B cell (primary cell): ENCODE data around the gene ZNF296. TPM values are rescaled to one million over a fixed set of nuclear protein-coding genes. Genes with fewer than 3 reads are reported as not detected.

Experiments
- ATAC-seq: fragments of 200-7000 bp; cut with Tn5 transposase; one replicate; pipeline ENCODE4 v1.10.0; 2021; ENCODE audit warnings: low read depth, mild to moderate bottlenecking, moderate number of reproducible peaks, moderate library complexity
- CTCF ChIA-PET: fragments of 350-600 bp; sonication (Branson Sonifier 250); formaldehyde crosslinking; loops from one replicate; lab custom pipeline; 2021; ENCODE audit warnings: antibody characterized with exemption, inconsistent platforms; lab: Charles Lee
- POLR2A ChIA-PET: fragments of 350-600 bp; sonication (Branson Sonifier 250); formaldehyde crosslinking; loops from one replicate; lab custom pipeline; 2021; ENCODE audit warnings: antibody characterized with exemption; lab: Charles Lee
- DNase-seq: peaks from one replicate; pipeline ENCODE4 v3.0.0; 2013
- H2AFZ ChIP-seq: 2 replicates; pipeline ENCODE4 v1.6.1; 2012; ENCODE audit warnings: mild to moderate bottlenecking, low read depth, low read length; ENCODE audit not compliant: insufficient read depth, poor library complexity, severe bottlenecking
- H3K27ac ChIP-seq, 2 donors: 1 replicate in 1 of 2; 2 replicates in 1 of 2; pipeline ENCODE4 v1.5.1; 2012 to 2013; ENCODE audit warnings: low read length in 2 of 2, mild to moderate bottlenecking in 2 of 2, moderate library complexity in 1 of 2
- H3K27me3 ChIP-seq, 4 experiments: fragments of 200-600 bp in 1 of 4; sonication (generic) in 1 of 4; replicated peaks in 1 of 4; 1 replicate in 2 of 4; 2 replicates in 2 of 4; pipeline versions ENCODE4 v1.6.1 to v1.7.0; 2013 to 2016; ENCODE audit warnings: low read length in 3 of 4, mild to moderate bottlenecking in 2 of 4, mixed read lengths in 1 of 4, moderate library complexity in 1 of 4; ENCODE audit not compliant: insufficient read depth in 4 of 4, control insufficient read depth in 3 of 4; ENCODE audit errors: control extremely low read depth in 1 of 4
- H3K36me3 ChIP-seq, 2 experiments: replicated peaks in 1 of 2; 1 replicate in 1 of 2; 2 replicates in 1 of 2; pipeline versions ENCODE4 v1.6.1 to v1.7.1; 2013; ENCODE audit warnings: low read length in 1 of 2; ENCODE audit not compliant: insufficient read depth in 2 of 2, control insufficient read depth in 1 of 2; ENCODE audit errors: control extremely low read depth in 1 of 2, extremely low read depth in 1 of 2
- H3K4me1 ChIP-seq, 2 donors: fragments of 200-600 bp in 1 of 2; sonication (generic) in 1 of 2; 1 replicate in 1 of 2; 2 replicates in 1 of 2; pipeline versions ENCODE4 v1.5.1 to v1.6.1; 2013 to 2017; ENCODE audit warnings: low read length in 2 of 2; ENCODE audit not compliant: control insufficient read depth in 2 of 2, insufficient read depth in 2 of 2
- H3K4me2 ChIP-seq: replicated peaks from 2 replicates; pipeline ENCODE3; 2012; ENCODE audit warnings: mild to moderate bottlenecking, low read depth, low read length; ENCODE audit not compliant: poor library complexity, severe bottlenecking
- H3K4me3 ChIP-seq, 5 experiments: fragments of 200-600 bp in 1 of 5; sonication (generic) in 1 of 5; 1 replicate in 3 of 5; 2 replicates in 2 of 5; pipeline versions ENCODE4 v1.5.1 to v1.7.0; 2011 to 2016; ENCODE audit warnings: low read length in 4 of 5, mild to moderate bottlenecking in 4 of 5, low read depth in 2 of 5, control low read depth in 1 of 5, moderate library complexity in 1 of 5; ENCODE audit not compliant: insufficient read depth in 1 of 5; ENCODE audit errors: control extremely low read depth in 1 of 5, extremely low read depth in 1 of 5
- H3K79me2 ChIP-seq: fragments of 200-600 bp; sonication (generic); one replicate; pipeline ENCODE4 v1.6.0; 2016; ENCODE audit warnings: low read length; ENCODE audit not compliant: control insufficient read depth, insufficient read depth
- H3K9ac ChIP-seq: fragments of 200-600 bp; sonication (generic); 2 replicates; pipeline ENCODE4 v1.6.1; 2017; ENCODE audit warnings: mild to moderate bottlenecking, low read length, moderate library complexity
- H3K9me3 ChIP-seq, 3 donors: one replicate each; pipeline versions ENCODE4 v1.6.1 to v1.7.1; 2013; ENCODE audit warnings: low read length in 2 of 3; ENCODE audit not compliant: control insufficient read depth in 2 of 3, insufficient read depth in 1 of 3; ENCODE audit errors: control extremely low read depth in 1 of 3
- H4K20me1 ChIP-seq: 2 replicates; pipeline ENCODE4 v1.6.0; 2012; ENCODE audit warnings: mild to moderate bottlenecking, low read length; ENCODE audit not compliant: insufficient read depth, control insufficient read depth, poor library complexity, severe bottlenecking
- H3K27ac Mint-ChIP-seq: one replicate; pipeline ENCODE4 v1.8.0; 2021; ENCODE audit warnings: mixed read lengths
- H3K27me3 Mint-ChIP-seq: one replicate; pipeline ENCODE4 v1.8.0; 2021; ENCODE audit warnings: mixed read lengths
- H3K4me1 Mint-ChIP-seq: one replicate; pipeline ENCODE4 v1.8.0; 2021; ENCODE audit warnings: mixed read lengths
- H3K4me3 Mint-ChIP-seq: one replicate; pipeline ENCODE4 v1.8.0; 2021; ENCODE audit warnings: mixed read lengths
- H3K9me3 Mint-ChIP-seq: one replicate; pipeline ENCODE4 v1.8.0; 2022; ENCODE audit warnings: mixed read lengths; ENCODE audit not compliant: insufficient read depth
- EZH2 ChIP-seq: IDR thresholded peaks from 2 replicates; pipeline ENCODE4 v1.6.1; 2012; ENCODE audit warnings: borderline replicate concordance, low read depth, mild to moderate bottlenecking, moderate library complexity, low read length; ENCODE audit not compliant: insufficient read depth, poor library complexity, severe bottlenecking
- WGBS: methylation state at CpG from one replicate; pipeline ENCODE4 v1.1.5; 2013; ENCODE audit warnings: missing lambda C conversion rate; ENCODE audit not compliant: insufficient coverage; 5-methylcytosine and 5-hydroxymethylcytosine counted together
- intact Hi-C: fragments of 100-400 bp; cut with micrococcal nuclease; formaldehyde crosslinking; loops from one replicate; pipeline ENCODE4 v1.10.0; 2022
- polyA plus RNA-seq: library from polyadenylated mRNA; depleted of rRNA; stranded (reverse); fragments of >200 nt; gene quantifications from 2 replicates; pipeline ENCODE4 v1.2.3, GENCODE V29; 2012
- small RNA-seq: library from RNA; depleted of rRNA; stranded (forward); fragments of <200 nt; gene quantifications from one replicate; pipeline ENCODE3, GENCODE V24; 2012; ENCODE audit warnings: low replicate concordance, low read depth; ENCODE audit not compliant: insufficient read length
- total RNA-seq, 2 donors: library from RNA; stranded (reverse); fragments of 120-200 nt in 1 of 2; gene quantifications; 1 replicate in 1 of 2; 2 replicates in 1 of 2; pipeline versions ENCODE4 v1.2.3 to v1.2.4, GENCODE V29; 2013 to 2022
- TF ChIP-seq, protein P1 (sequence below): fragments of 200-600 bp; IDR thresholded peaks from one replicate; pipeline ENCODE4 v1.8.0; 2022; ENCODE audit warnings: antibody characterized with exemption, mild to moderate bottlenecking

The ZNF296 gene
- total and polyA plus RNA-seq, 2 donors (not counting 1 experiment from before 2014, with no cell fraction given) = 21.9 to 30.2 TPM

DNA sequence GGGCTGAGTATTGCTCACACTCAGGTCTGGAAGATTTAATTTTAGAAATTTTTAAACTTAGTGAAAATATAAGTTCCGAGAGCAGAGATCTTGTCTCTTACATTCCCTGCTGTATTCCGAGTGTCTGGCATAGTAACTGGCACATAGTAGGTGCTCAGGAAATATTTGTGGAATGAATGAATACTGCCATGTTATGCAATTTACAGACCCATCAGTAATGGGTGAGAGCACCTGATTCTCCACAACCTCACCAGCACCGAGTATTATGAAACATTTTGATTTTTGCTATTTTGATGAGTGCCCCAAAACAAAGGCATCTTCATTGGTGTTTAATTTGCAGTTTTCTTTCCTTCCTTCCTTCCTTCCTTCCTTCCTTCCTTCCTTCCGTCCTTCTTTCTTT lies 53.2 kb downstream of the ZNF296 start:
- Mint-ChIP-seq H3K9me3 (no peaks in the 10 kb centered on the region), H3K27ac (no peak overlapping the region), H3K27me3 (no peaks in the 10 kb centered on the region), H3K4me3 (no peak overlapping the region), H3K4me1 (peaks cover 7% of the 10 kb centered on the region)
- DNase-seq = peak; percentile 23
- ChIA-PET CTCF (no interaction called here), POLR2A (no interaction called here)
- Histone ChIP-seq H2AFZ (no peak overlapping the region), H4K20me1 (no peaks in the 10 kb centered on the region), H3K9ac (no peak overlapping the region), H3K4me2 (no peak overlapping the region), H3K27me3 (no peaks in the 10 kb centered on the region), H3K27ac (no peak overlapping the region), H3K4me1 (no peaks in the 10 kb centered on the region), H3K9me3 (no peaks in the 10 kb centered on the region), H3K79me2 (peaks cover 35% of the 10 kb centered on the region), H3K4me3 (no peak overlapping the region), H3K36me3 (peaks cover 13 to 46% of the 10 kb centered on the region in 2 experiments)
- no peak for TF ChIP-seq EZH2
- TF ChIP-seq, protein P1, sequence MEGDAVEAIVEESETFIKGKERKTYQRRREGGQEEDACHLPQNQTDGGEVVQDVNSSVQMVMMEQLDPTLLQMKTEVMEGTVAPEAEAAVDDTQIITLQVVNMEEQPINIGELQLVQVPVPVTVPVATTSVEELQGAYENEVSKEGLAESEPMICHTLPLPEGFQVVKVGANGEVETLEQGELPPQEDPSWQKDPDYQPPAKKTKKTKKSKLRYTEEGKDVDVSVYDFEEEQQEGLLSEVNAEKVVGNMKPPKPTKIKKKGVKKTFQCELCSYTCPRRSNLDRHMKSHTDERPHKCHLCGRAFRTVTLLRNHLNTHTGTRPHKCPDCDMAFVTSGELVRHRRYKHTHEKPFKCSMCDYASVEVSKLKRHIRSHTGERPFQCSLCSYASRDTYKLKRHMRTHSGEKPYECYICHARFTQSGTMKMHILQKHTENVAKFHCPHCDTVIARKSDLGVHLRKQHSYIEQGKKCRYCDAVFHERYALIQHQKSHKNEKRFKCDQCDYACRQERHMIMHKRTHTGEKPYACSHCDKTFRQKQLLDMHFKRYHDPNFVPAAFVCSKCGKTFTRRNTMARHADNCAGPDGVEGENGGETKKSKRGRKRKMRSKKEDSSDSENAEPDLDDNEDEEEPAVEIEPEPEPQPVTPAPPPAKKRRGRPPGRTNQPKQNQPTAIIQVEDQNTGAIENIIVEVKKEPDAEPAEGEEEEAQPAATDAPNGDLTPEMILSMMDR = no peak
- 71% methylated on average over 1 of the region's 4 CpGs for WGBS
- intact Hi-C loops = no loop called here
- no peak for ATAC-seq

DNA sequence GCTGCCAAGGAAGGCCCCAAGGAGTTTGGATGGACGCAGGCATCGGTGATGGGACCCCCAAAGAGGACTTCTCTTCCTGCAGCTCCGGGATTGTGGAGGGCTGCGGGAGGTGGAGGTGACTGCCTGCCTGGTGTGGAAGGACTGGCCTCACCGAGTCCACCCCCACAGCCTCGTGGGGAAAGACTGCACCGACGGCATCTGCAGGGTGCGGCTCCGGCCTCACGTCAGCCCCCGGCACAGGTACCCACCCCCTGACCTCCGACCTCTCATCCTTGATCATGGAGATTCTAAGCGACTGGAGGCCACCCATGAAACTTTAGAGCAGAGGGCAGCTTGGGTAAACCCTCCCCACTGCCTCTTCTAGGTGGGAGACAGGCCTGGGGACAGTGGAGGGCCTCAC lies 54.3 kb downstream of the ZNF296 start:
- Histone ChIP-seq H3K27me3 (no peaks in the 10 kb centered on the region), H3K36me3 (peaks cover 13 to 37% of the 10 kb centered on the region in 2 experiments), H3K4me2 (no peak overlapping the region), H3K4me3 (no peak overlapping the region), H3K9ac (no peak overlapping the region), H3K4me1 (peaks cover 2 to 8% of the 10 kb centered on the region in 2 donors), H3K9me3 (no peaks in the 10 kb centered on the region), H4K20me1 (no peaks in the 10 kb centered on the region), H2AFZ (no peak overlapping the region), H3K79me2 (peaks cover 30% of the 10 kb centered on the region), H3K27ac (no peak overlapping the region)
- 98% methylated on average over 13 of the region's 14 CpGs for WGBS
- H3K4me1 Mint-ChIP-seq = peaks cover 7% of the 10 kb centered on the region
- ATAC-seq (no peak), DNase-seq (peak; percentile 42)
- no peak overlapping the region for H3K4me3 Mint-ChIP-seq
- no peak for TF ChIP-seq EZH2
- TF ChIP-seq, protein P1 = no peak
- ChIA-PET CTCF (interaction anchor here (0.6 to 3.5 kb wide), 3 partner anchors 11 to 37 kb away, joined by 3 to 12 read pairs (median 3); no protein-coding TSS in a partner anchor), POLR2A (no interaction called here)
- H3K9me3 Mint-ChIP-seq = no peaks in the 10 kb centered on the region
- intact Hi-C loops = no loop called here
- no peak overlapping the region for H3K27ac Mint-ChIP-seq
- no peaks in the 10 kb centered on the region for H3K27me3 Mint-ChIP-seq

Small RNA genes lying within 50 kb of the gene (small RNA-seq; reads per million reads assigned to genes)
- gene RNU6-611P = not detected

Other genes with a start within 250 kb of the ZNF296 start
- 0.32 TPM in 1 of 2 replicates, not detected in the other for gene NECTIN2, start 230.2 kb downstream of the ZNF296 start, total RNA-seq
- 0.15 and 1.0 TPM in 2 replicates for gene NECTIN2, start 230.2 kb downstream of the ZNF296 start, polyA plus RNA-seq
- gene TOMM40, start 185.2 kb downstream of the ZNF296 start, total RNA-seq = 31.1 and 32.5 TPM in 2 replicates
- 25.9 and 30.9 TPM in 2 replicates for gene TOMM40, start 185.2 kb downstream of the ZNF296 start, polyA plus RNA-seq
- gene APOE, start 170.7 kb downstream of the ZNF296 start, total RNA-seq = 0.44 and 0.74 TPM in 2 replicates
- gene APOE, start 170.7 kb downstream of the ZNF296 start, polyA plus RNA-seq = 2.8 and 5.2 TPM in 2 replicates
- not detected in 2 replicates for gene APOC1, start 161.9 kb downstream of the ZNF296 start, total RNA-seq
- gene APOC1, start 161.9 kb downstream of the ZNF296 start, polyA plus RNA-seq = not detected in 2 replicates
- gene APOC4, start 134.2 kb downstream of the ZNF296 start, total RNA-seq = not detected in 2 replicates
- gene APOC4, start 134.2 kb downstream of the ZNF296 start, polyA plus RNA-seq = not detected in 2 replicates
- not detected in 2 replicates for gene APOC2, start 130.4 kb downstream of the ZNF296 start, total RNA-seq
- not detected in 2 replicates for gene APOC2, start 130.4 kb downstream of the ZNF296 start, polyA plus RNA-seq
- 121 and 123 TPM in 2 replicates for gene CLPTM1, start 121.1 kb downstream of the ZNF296 start, total RNA-seq
- gene CLPTM1, start 121.1 kb downstream of the ZNF296 start, polyA plus RNA-seq = 129 and 136 TPM in 2 replicates
- 106 and 111 TPM in 2 replicates for gene RELB, start 75.0 kb downstream of the ZNF296 start, total RNA-seq
- 63.8 and 85.1 TPM in 2 replicates for gene RELB, start 75.0 kb downstream of the ZNF296 start, polyA plus RNA-seq
- gene CLASRP, start 37.4 kb downstream of the ZNF296 start, total RNA-seq = 277 and 285 TPM in 2 replicates
- gene CLASRP, start 37.4 kb downstream of the ZNF296 start, polyA plus RNA-seq = 234 and 299 TPM in 2 replicates
- gene GEMIN7, start 2.8 kb upstream of the ZNF296 start, total RNA-seq = 38.2 and 43.0 TPM in 2 replicates
- 71.9 and 89.4 TPM in 2 replicates for gene GEMIN7, start 2.8 kb upstream of the ZNF296 start, polyA plus RNA-seq
- 28.1 and 37.3 TPM in 2 replicates for gene PPP1R37, start 16.7 kb upstream of the ZNF296 start, total RNA-seq
- 20.1 and 20.7 TPM in 2 replicates for gene PPP1R37, start 16.7 kb upstream of the ZNF296 start, polyA plus RNA-seq
- gene NKPD1, start 84.5 kb upstream of the ZNF296 start, total RNA-seq = 0.27 TPM in 1 of 2 replicates, not detected in the other
- 0.36 and 1.0 TPM in 2 replicates for gene NKPD1, start 84.5 kb upstream of the ZNF296 start, polyA plus RNA-seq
- 40.3 and 48.2 TPM in 2 replicates for gene TRAPPC6A, start 101.8 kb upstream of the ZNF296 start, total RNA-seq
- 56.0 and 79.0 TPM in 2 replicates for gene TRAPPC6A, start 101.8 kb upstream of the ZNF296 start, polyA plus RNA-seq
- 21.1 and 31.8 TPM in 2 replicates for gene BLOC1S3, start 102.3 kb upstream of the ZNF296 start, total RNA-seq
- gene BLOC1S3, start 102.3 kb upstream of the ZNF296 start, polyA plus RNA-seq = 5.2 and 7.2 TPM in 2 replicates
- gene EXOC3L2, start 168.9 kb upstream of the ZNF296 start, total RNA-seq = not detected in 2 replicates
- not detected in 2 replicates for gene EXOC3L2, start 168.9 kb upstream of the ZNF296 start, polyA plus RNA-seq
- 36.2 and 37.6 TPM in 2 replicates for gene MARK4, start 174.8 kb upstream of the ZNF296 start, total RNA-seq
- 11.7 and 13.5 TPM in 2 replicates for gene MARK4, start 174.8 kb upstream of the ZNF296 start, polyA plus RNA-seq
- gene CKM, start 246.4 kb upstream of the ZNF296 start, total RNA-seq = not detected in 2 replicates
- not detected in 2 replicates for gene CKM, start 246.4 kb upstream of the ZNF296 start, polyA plus RNA-seq